ENCODE results near the gene HLF. TPM values are rescaled to one million over a fixed set of nuclear protein-coding genes. Genes with fewer than 3 reads are reported as not detected.

The HLF gene
- total and polyA plus RNA-seq, 2 experiments from 2014 or later: 0.28 TPM; not detected in 1

DNA sequence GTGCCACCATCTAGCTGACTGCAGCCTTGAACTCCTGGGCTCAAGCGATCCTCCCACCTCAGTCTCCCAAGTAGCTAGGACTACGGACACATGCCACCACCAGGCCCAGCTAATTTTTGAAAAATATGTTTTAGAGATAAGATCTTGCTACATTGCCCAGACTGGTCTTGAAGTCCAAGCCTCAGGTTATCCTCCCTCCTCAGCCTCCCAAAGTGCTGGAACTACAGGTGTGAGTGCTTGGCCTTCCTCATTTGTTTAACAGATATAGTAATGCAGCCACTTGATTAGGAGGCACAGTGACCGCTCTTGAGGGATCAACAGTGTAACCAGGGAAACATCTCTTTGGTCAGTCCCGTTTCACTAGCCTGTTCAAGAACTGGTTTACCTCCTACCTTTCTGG, 35.1 kb downstream of the HLF start (continued):
- TF ChIP-seq, protein P1, sequence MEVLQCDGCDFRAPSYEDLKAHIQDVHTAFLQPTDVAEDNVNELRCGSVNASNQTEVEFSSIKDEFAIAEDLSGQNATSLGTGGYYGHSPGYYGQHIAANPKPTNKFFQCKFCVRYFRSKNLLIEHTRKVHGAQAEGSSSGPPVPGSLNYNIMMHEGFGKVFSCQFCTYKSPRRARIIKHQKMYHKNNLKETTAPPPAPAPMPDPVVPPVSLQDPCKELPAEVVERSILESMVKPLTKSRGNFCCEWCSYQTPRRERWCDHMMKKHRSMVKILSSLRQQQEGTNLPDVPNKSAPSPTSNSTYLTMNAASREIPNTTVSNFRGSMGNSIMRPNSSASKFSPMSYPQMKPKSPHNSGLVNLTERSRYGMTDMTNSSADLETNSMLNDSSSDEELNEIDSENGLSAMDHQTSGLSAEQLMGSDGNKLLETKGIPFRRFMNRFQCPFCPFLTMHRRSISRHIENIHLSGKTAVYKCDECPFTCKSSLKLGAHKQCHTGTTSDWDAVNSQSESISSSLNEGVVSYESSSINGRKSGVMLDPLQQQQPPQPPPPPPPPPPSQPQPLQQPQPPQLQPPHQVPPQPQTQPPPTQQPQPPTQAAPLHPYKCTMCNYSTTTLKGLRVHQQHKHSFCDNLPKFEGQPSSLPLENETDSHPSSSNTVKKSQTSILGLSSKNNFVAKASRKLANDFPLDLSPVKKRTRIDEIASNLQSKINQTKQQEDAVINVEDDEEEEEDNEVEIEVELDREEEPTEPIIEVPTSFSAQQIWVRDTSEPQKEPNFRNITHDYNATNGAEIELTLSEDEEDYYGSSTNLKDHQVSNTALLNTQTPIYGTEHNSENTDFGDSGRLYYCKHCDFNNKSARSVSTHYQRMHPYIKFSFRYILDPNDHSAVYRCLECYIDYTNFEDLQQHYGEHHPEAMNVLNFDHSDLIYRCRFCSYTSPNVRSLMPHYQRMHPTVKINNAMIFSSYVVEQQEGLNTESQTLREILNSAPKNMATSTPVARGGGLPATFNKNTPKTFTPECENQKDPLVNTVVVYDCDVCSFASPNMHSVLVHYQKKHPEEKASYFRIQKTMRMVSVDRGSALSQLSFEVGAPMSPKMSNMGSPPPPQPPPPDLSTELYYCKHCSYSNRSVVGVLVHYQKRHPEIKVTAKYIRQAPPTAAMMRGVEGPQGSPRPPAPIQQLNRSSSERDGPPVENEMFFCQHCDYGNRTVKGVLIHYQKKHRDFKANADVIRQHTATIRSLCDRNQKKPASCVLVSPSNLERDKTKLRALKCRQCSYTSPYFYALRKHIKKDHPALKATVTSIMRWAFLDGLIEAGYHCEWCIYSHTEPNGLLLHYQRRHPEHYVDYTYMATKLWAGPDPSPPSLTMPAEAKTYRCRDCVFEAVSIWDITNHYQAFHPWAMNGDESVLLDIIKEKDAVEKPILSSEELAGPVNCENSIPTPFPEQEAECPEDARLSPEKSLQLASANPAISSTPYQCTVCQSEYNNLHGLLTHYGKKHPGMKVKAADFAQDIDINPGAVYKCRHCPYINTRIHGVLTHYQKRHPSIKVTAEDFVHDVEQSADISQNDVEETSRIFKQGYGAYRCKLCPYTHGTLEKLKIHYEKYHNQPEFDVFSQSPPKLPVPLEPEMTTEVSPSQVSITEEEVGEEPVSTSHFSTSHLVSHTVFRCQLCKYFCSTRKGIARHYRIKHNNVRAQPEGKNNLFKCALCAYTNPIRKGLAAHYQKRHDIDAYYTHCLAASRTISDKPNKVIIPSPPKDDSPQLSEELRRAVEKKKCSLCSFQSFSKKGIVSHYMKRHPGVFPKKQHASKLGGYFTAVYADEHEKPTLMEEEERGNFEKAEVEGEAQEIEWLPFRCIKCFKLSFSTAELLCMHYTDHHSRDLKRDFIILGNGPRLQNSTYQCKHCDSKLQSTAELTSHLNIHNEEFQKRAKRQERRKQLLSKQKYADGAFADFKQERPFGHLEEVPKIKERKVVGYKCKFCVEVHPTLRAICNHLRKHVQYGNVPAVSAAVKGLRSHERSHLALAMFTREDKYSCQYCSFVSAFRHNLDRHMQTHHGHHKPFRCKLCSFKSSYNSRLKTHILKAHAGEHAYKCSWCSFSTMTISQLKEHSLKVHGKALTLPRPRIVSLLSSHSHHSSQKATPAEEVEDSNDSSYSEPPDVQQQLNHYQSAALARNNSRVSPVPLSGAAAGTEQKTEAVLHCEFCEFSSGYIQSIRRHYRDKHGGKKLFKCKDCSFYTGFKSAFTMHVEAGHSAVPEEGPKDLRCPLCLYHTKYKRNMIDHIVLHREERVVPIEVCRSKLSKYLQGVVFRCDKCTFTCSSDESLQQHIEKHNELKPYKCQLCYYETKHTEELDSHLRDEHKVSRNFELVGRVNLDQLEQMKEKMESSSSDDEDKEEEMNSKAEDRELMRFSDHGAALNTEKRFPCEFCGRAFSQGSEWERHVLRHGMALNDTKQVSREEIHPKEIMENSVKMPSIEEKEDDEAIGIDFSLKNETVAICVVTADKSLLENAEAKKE (CRISPR knock-in tag; IDR thresholded peaks at IDR 0.05): no peak
- TF ChIP-seq POLR2AphosphoS5 (IDR thresholded peaks at IDR 0.05; ENCODE audit: low read depth) (no peak), EZH2 (IDR thresholded peaks at IDR 0.05; ENCODE audit: low read depth, unreplicated experiment) (no peak), JUNB (IDR thresholded peaks at IDR 0.05; ENCODE audit: unreplicated experiment) (no peak), CREB1 (CRISPR knock-in tag; IDR thresholded peaks at IDR 0.05; ENCODE audit: low read depth) (no peak)
- TF ChIP-seq, protein P2, sequence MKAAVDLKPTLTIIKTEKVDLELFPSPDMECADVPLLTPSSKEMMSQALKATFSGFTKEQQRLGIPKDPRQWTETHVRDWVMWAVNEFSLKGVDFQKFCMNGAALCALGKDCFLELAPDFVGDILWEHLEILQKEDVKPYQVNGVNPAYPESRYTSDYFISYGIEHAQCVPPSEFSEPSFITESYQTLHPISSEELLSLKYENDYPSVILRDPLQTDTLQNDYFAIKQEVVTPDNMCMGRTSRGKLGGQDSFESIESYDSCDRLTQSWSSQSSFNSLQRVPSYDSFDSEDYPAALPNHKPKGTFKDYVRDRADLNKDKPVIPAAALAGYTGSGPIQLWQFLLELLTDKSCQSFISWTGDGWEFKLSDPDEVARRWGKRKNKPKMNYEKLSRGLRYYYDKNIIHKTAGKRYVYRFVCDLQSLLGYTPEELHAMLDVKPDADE (IDR thresholded peaks at IDR 0.05): no peak

DNA sequence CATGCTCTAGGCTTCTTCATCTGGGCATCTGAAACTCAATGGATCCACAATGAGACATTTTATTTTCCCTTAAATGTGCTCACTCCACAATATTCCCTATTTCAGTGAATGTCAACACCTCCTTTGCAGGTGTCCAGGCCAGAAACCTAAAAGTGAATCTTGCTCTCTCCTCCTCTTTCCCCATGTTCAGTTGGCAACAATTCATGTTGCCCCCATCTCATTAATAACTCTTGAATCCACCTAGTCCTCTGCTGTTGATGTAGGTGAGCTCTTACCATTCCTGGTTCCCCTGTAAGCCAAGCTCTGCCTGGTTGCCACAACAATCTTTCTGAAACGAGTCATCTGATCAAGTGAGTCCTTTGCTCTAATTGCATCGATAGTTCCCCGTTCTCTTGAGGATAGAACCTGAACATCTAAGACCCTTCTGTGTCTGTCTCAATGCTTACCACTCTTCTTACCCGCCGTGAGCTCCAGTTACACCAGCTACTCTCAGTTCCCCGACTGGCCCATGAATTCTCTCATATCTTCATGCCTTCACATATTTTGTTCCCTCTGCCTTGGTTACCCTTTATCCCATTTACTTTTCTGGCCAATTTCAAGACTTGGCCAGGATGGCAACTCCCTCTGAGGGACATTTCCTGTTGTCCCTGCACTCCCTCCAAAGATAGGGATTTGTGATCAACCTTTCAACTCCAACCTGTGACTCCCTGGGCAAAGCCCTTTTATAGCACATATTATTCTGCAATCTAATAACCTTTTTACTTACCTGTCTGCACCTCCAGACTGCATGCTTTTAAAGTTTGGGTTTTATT, 35.9 kb downstream of the HLF start:
- Histone ChIP-seq H3K4me3 (no peak overlapping the region), H3F3A (replicated peaks; ENCODE audit: low read depth) (no peaks in the 10 kb centered on the region), H3K27me3 (ENCODE audit: insufficient read depth) (no peaks in the 10 kb centered on the region), H4K20me1 (replicated peaks; ENCODE audit: insufficient read depth) (no peaks in the 10 kb centered on the region), H3K4me2 (no peak overlapping the region), H3K4me1 (ENCODE audit: insufficient read depth) (no peaks in the 10 kb centered on the region), H3K27ac (ENCODE audit: low read depth) (no peak overlapping the region), H2AFZ (no peak overlapping the region), H3K79me2 (replicated peaks; ENCODE audit: insufficient read depth) (no peaks in the 10 kb centered on the region), H3K9me2 (ENCODE audit: insufficient read depth) (peaks cover 9% of the 10 kb centered on the region), H3K36me3 (ENCODE audit: insufficient read depth) (no peaks in the 10 kb centered on the region)
- Mint-ChIP-seq H3K4me3 (no peak overlapping the region), H3K27ac (no peak overlapping the region), H3K9me3 (no peaks in the 10 kb centered on the region), H3K4me1 (peaks cover 3% of the 10 kb centered on the region), H3K27me3 (ENCODE audit: insufficient read depth, low read depth, poor library complexity) (no peaks in the 10 kb centered on the region), H3K36me3 (ENCODE audit: low read depth) (no peaks in the 10 kb centered on the region)
- TF ChIP-seq POLR2AphosphoS5 (IDR thresholded peaks at IDR 0.05; ENCODE audit: low read depth): no peak
- no peak for TF ChIP-seq STAT1 (IDR thresholded peaks at IDR 0.05; ENCODE audit: unreplicated experiment)
- TF ChIP-seq JUNB (IDR thresholded peaks at IDR 0.05; ENCODE audit: unreplicated experiment): no peak
- TF ChIP-seq, protein P3, sequence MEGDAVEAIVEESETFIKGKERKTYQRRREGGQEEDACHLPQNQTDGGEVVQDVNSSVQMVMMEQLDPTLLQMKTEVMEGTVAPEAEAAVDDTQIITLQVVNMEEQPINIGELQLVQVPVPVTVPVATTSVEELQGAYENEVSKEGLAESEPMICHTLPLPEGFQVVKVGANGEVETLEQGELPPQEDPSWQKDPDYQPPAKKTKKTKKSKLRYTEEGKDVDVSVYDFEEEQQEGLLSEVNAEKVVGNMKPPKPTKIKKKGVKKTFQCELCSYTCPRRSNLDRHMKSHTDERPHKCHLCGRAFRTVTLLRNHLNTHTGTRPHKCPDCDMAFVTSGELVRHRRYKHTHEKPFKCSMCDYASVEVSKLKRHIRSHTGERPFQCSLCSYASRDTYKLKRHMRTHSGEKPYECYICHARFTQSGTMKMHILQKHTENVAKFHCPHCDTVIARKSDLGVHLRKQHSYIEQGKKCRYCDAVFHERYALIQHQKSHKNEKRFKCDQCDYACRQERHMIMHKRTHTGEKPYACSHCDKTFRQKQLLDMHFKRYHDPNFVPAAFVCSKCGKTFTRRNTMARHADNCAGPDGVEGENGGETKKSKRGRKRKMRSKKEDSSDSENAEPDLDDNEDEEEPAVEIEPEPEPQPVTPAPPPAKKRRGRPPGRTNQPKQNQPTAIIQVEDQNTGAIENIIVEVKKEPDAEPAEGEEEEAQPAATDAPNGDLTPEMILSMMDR (conservative IDR thresholded peaks at IDR 0.05; ENCODE audit: low read depth in 2 of 2): no peak
- ATAC-seq: no peak
- no peak for DNase-seq (ENCODE audit: low spot score)

Measured in GM23338 (cell line).